ENCODE data around the gene CKAP4. TPM values are rescaled to one million over a fixed set of nuclear protein-coding genes. Genes with fewer than 3 reads are reported as not detected.
A peak's percentile ranks its signal among the peaks of the same experiment; 100 is the strongest.

Gene CKAP4
- total and polyA plus RNA-seq, 2 of the 13 experiments (the other 11 are each of a cell fraction or from before 2014, with no cell fraction given): 39.2 to 70.2 TPM

DNA sequence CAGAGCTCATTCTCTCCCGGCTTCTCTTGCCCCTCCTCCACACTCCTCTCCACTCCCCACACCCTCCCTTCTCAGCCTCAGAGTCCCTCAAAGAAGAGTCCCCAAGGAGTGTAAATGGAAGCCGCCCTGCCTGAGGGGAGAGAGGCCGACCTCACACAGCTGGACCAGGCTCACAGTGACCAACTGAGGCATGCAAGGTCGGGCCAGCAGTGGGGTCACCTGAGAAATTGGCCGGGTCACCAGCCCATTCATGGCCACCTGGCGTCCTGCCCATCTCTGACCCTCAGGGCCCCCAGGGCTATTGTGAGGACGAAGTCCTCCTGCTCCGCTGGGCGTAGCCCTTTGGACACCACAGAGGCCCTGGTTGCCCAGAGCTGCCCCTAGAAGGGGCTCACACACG is 59.6 kb downstream of the CKAP4 start (continued):
- TF ChIP-seq, protein P1, sequence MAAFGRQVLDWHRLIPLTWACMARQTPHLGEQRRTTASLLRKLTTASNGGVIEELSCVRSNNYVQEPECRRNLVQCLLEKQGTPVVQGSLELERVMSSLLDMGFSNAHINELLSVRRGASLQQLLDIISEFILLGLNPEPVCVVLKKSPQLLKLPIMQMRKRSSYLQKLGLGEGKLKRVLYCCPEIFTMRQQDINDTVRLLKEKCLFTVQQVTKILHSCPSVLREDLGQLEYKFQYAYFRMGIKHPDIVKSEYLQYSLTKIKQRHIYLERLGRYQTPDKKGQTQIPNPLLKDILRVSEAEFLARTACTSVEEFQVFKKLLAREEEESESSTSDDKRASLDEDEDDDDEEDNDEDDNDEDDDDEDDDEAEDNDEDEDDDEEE (CRISPR knock-in tag; IDR thresholded peaks at IDR 0.05): no peak
- TF ChIP-seq NR2F6 (IDR thresholded peaks at IDR 0.05) (peak; percentile 64), NR2F6 (CRISPR knock-in tag; IDR thresholded peaks at IDR 0.05) (no peak), ZNF547 (CRISPR knock-in tag; IDR thresholded peaks at IDR 0.05) (no peak), KAT7 (CRISPR knock-in tag; IDR thresholded peaks at IDR 0.05; ENCODE audit: borderline replicate concordance) (no peak), RXRB (CRISPR knock-in tag; IDR thresholded peaks at IDR 0.05; ENCODE audit: borderline replicate concordance) (peak; percentile 33; the same call in 1 of the 2 replicates), FOXJ3 (CRISPR knock-in tag; IDR thresholded peaks at IDR 0.05; ENCODE audit: borderline replicate concordance) (no peak), ZEB1 (IDR thresholded peaks at IDR 0.05; ENCODE audit: insufficient replicate concordance, low read depth) (no peak), SALL1 (CRISPR knock-in tag; IDR thresholded peaks at IDR 0.05) (peak; percentile 30), HOXA3 (CRISPR knock-in tag; IDR thresholded peaks at IDR 0.05) (peak; percentile 31; the same call in 1 of the 2 replicates), ZNF160 (CRISPR knock-in tag; IDR thresholded peaks at IDR 0.05) (no peak), SRSF9 (IDR thresholded peaks at IDR 0.05; ENCODE audit: borderline replicate concordance, insufficient read depth, low read depth, low read length, poor library complexity, severe bottlenecking) (no peak), GPN1 (CRISPR knock-in tag; IDR thresholded peaks at IDR 0.05; ENCODE audit: borderline replicate concordance) (no peak)
- TF ChIP-seq, protein P2, sequence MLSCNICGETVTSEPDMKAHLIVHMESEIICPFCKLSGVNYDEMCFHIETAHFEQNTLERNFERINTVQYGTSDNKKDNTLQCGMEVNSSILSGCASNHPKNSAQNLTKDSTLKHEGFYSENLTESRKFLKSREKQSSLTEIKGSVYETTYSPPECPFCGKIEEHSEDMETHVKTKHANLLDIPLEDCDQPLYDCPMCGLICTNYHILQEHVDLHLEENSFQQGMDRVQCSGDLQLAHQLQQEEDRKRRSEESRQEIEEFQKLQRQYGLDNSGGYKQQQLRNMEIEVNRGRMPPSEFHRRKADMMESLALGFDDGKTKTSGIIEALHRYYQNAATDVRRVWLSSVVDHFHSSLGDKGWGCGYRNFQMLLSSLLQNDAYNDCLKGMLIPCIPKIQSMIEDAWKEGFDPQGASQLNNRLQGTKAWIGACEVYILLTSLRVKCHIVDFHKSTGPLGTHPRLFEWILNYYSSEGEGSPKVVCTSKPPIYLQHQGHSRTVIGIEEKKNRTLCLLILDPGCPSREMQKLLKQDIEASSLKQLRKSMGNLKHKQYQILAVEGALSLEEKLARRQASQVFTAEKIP (CRISPR knock-in tag; IDR thresholded peaks at IDR 0.05; ENCODE audit: borderline replicate concordance): no peak
- TF ChIP-seq, protein P3, sequence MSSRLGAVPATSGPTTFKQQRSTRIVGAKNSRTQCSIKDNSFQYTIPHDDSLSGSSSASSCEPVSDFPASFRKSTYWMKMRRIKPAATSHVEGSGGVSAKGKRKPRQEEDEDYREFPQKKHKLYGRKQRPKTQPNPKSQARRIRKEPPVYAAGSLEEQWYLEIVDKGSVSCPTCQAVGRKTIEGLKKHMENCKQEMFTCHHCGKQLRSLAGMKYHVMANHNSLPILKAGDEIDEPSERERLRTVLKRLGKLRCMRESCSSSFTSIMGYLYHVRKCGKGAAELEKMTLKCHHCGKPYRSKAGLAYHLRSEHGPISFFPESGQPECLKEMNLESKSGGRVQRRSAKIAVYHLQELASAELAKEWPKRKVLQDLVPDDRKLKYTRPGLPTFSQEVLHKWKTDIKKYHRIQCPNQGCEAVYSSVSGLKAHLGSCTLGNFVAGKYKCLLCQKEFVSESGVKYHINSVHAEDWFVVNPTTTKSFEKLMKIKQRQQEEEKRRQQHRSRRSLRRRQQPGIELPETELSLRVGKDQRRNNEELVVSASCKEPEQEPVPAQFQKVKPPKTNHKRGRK (CRISPR knock-in tag; IDR thresholded peaks at IDR 0.05): no peak
- TF ChIP-seq, protein P4, sequence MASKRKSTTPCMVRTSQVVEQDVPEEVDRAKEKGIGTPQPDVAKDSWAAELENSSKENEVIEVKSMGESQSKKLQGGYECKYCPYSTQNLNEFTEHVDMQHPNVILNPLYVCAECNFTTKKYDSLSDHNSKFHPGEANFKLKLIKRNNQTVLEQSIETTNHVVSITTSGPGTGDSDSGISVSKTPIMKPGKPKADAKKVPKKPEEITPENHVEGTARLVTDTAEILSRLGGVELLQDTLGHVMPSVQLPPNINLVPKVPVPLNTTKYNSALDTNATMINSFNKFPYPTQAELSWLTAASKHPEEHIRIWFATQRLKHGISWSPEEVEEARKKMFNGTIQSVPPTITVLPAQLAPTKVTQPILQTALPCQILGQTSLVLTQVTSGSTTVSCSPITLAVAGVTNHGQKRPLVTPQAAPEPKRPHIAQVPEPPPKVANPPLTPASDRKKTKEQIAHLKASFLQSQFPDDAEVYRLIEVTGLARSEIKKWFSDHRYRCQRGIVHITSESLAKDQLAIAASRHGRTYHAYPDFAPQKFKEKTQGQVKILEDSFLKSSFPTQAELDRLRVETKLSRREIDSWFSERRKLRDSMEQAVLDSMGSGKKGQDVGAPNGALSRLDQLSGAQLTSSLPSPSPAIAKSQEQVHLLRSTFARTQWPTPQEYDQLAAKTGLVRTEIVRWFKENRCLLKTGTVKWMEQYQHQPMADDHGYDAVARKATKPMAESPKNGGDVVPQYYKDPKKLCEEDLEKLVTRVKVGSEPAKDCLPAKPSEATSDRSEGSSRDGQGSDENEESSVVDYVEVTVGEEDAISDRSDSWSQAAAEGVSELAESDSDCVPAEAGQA (IDR thresholded peaks at IDR 0.05; ENCODE audit: low read depth): no peak
- TF ChIP-seq, protein P4 (CRISPR knock-in tag; IDR thresholded peaks at IDR 0.05; ENCODE audit: borderline replicate concordance): no peak
- TF ChIP-seq, protein P5, sequence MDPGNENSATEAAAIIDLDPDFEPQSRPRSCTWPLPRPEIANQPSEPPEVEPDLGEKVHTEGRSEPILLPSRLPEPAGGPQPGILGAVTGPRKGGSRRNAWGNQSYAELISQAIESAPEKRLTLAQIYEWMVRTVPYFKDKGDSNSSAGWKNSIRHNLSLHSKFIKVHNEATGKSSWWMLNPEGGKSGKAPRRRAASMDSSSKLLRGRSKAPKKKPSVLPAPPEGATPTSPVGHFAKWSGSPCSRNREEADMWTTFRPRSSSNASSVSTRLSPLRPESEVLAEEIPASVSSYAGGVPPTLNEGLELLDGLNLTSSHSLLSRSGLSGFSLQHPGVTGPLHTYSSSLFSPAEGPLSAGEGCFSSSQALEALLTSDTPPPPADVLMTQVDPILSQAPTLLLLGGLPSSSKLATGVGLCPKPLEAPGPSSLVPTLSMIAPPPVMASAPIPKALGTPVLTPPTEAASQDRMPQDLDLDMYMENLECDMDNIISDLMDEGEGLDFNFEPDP (CRISPR knock-in tag; conservative IDR thresholded peaks at IDR 0.05): no peak

Data from HepG2 (cell line).